GM18861 (cell line): ENCODE data around the gene COL4A5.
"Not testable (repeated sequence)": the region's sequence is repeated elsewhere in the genome, so short reads cannot be mapped to it uniquely, and the experiment has no call there.

Experiments used
- ATAC-seq: cut with Tn5 transposase; IDR thresholded peaks from one replicate; pipeline ENCODE4 v1.9.1; 2021; ENCODE audit not compliant: unreplicated experiment

COL4A5 gene

DNA sequence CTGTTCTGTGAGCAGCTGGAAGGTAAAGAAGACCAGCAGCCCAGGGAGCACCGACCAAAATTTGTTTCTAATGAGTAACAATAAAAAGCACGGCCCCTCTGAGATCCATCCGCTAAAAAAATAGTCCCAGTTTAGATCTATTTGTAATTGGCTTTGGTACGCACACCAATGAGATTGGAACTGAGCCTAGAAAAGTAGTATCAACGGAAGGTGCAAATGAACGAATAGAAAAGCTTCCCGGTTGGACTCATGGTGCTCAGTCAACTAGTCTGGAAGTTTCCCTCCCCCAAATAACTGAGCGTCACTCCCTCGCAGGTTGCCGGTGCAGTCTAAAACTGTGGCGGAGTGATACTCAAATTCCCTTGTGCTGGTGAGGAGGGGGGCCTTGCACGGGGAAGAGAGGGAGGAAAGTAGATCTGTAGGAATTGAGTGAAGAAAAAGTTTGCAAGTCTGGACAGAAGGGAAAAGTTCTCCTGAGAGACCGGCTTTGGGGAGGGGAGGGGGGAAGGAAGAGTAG lies at the start of gene COL4A5:
COL4A5 (plus strand) TSS at position 413 of the 517 bp plus-strand sequence. CDS start 288 bp downstream, outside the sequence.
- ATAC-seq, result no peak

DNA sequence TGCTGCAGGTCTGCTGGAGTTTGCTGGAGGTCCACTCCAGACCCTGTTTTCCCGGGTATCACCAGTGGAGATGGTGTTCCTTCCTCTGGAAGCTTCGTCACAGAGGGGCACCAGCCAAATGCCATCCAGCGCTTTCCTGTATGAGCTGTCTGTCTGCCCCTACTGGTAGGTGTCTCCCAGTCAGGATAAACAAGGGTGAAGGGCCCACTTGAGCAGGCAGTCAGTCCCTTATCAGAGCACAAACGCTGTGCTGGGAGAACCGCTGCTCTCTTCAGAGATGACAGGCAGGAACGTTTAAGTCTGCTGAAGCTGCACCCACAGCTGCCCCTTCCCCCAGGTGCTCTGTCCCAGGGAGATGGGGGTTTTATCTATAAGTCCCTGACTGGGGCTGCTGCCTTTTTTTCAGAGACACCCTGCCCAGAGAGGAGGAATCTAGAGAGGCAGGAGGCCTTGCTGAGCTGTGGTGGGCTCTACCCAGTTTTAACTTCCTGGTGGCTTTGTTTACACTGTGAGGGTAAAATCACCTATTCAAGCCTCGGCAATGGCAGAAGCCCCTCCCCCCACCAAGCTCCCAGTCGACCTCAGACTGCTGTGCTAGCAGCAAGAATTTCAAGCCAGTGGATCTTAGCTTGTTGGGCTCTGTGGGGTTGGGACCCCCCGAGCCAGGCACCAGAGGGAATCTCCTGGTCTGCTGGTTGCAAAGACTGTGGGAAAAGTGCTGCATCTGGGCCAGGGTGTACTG lies 48.5 kb upstream of the COL4A5 start:
- ATAC-seq, result not testable (repeated sequence)

DNA sequence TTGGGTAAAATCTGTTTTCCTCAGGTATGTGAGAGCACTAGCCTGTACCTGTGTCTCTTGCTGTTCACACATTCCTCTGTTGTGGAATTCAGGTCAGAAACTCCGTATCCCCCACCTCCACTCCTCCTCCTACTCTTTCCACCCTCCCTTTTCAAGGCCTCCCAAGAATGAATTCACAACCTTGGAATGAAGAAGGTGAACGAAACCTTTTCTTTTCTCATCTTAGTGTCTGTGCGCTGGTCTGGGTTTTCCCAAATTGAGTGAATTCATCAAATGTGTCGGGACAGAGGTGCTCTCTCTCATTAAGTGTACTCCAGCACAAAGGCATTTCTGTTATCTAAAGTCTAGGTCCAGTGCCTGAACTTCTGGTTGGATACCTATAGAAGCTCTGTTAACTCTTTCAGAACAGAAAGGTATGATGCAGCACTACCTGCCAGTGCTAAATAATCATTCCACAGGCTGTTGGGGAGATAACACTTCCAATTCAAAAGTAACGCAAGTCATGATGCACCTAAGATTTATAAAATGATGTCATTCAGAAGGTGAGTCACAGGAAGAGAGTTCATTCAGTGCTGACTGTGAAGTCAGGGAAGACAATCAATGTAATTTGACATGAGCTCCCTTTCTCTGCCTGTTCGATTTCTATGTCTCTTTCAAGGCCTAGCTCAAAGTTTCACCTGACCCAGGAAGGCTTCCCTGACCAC lies 43.3 kb upstream of the COL4A5 start:
- ATAC-seq, result no peak

DNA sequence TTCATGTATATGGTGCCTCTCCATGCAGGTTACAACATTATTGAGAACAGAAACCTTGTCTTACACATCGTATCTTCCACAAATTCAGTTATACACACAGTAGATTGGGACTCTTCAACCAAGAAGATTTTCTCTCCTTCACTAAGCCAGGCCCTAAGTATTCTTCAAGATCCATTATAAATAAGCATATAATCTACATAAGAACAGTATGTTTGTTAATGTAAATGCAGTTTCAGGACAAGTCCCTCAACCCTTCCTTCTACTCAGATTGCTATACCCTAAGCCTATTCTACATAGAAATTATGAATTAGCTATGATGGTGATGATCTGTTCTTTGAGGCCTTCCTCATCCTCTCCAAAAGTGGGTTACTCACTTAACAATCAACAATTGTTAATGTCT lies 42.7 kb upstream of the COL4A5 start:
- ATAC-seq, result no peak

DNA sequence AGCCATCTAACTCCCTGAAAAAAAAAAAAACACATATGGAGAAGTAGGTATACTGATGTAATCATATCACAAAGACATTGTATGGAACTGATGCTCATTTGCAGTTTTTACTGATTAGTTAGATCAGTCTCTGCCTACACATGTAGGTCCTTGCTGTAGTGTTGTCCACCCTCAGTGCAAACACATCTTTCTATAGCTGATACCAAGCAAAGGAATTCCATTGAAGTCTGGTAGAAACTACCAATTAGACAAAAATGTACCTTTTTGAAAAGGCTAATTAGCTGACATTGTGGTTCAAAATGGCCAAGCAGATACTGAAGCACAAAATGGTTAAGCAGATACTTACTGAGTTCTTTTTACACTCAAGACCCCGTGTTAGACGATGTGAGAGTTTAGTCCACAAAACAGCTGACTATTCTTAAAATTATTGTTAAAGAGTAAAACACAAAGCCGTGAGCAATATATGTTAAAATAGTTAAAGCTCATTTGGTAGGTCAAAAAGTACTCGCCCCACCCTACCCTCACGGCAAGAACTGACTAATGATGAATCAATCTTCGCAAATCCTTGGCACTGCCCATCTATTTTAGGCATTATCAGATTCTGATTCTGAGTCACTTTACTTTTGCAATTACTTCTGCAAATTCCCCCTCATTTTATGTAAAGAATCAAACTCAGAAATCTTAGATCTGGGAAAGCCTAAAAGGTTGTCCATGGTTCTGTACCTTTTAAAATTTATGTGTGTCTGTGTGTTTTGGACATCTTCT lies 41.8 kb upstream of the COL4A5 start:
- no peak for ATAC-seq

DNA sequence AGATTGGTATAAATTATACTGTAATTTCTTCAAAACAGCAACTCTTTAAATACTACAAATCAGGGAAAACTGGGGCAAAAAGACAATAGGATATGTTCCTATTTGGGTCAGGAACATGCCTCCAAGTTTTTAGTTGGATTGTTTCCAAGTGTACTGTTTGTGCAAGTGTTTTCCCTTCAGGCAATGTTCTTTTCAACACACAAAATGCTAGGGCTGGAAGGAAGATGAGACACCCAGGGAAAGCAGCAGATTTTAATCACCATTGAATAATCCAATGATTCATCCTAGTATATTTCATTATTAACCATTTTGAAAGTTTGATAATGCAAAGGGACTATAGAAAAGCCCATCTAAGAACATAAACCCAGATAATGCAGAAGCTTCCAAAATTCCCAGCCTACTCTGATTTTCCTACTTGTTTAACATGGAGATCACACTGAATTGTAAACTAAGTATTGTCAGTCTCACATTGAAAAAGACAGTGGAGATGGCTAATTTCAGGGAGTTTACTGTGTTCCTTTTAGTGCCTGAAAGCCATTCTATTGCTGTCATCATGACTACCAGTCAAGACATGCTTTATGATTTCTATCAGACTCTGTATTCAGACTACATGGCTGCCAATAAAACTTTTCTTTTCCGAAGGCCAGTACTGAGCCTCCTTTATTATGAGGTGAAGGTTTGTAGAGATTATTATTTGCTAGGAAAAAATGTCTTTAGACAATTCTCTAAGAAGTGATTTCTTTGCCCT lies 40.0 kb upstream of the COL4A5 start:
- no peak for ATAC-seq

DNA sequence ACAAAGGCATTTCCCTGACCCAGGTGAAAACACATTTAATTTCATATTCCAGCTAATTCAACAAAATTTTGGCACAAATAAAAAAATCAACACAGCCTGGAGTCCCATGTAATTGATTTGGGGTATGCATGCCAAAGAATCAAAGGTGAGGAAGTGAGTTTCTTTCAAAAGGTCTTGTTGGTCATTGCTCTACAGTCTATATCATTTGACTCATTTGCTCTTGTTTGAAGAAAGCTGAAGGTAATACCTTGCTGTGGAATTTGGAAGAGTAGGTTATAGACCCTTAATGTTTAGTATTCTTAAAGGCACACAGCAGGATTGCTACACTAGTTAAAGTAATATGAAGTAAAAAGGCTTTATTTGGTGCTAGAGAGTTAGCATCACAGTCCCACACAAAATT lies 26.9 kb upstream of the COL4A5 start:
- no peak for ATAC-seq

DNA sequence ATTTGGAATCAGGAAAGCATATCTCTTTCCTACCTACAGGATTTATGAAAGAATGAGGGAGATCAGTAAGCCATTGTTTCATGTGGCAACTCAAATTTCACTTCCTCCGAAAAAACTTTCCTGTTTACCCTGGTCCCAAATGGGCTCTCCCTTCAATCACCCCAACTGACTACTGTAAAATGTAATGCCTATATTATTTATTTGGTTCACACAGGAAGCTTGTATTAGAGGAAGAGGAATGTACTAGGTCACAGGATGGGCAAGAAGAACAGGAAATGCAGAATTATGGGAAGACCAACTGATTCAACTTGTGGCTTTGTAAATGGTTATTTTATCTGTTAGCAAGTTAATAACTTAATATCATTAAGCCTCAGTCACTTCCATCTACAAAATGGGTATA lies 24.5 kb upstream of the COL4A5 start:
- ATAC-seq, result no peak

DNA sequence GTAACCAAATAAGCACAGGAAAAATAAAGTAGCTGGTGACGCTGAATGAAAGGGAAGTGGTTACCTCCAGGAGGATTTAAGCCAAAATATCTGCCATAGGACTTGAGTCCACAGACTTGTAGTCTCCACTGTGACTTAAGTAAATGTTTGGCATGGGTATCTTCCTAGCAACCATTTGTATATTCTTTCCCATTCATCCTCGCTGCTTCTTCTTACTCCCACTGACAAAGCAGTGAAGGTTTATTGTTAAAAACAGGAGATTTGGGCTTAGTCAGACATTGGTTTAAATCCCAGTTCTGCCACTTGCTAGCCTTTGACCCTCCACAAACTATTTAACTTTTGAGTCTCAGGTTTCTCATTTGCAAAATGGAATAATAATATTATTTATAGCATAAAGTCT lies 23.7 kb upstream of the COL4A5 start:
- no peak for ATAC-seq

DNA sequence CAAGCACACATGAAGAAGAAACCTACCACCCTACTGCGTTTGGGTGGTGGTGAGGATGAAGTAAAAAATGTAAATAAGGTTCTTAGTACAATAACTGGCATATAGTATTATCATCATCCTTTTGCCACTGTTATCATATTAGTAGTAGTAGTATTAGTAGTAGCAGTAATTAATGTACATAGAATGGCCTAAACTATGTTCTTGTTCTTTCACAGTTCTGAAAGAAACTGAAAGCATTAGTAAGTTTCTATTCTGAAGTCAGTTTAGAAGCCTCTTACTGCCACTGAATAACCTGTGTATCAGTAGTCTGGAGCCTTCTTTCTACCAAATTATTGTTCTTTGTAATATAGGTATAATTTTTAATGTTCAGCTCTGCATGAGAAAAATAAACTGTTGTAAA lies 22.4 kb upstream of the COL4A5 start:
- ATAC-seq, result no peak

DNA sequence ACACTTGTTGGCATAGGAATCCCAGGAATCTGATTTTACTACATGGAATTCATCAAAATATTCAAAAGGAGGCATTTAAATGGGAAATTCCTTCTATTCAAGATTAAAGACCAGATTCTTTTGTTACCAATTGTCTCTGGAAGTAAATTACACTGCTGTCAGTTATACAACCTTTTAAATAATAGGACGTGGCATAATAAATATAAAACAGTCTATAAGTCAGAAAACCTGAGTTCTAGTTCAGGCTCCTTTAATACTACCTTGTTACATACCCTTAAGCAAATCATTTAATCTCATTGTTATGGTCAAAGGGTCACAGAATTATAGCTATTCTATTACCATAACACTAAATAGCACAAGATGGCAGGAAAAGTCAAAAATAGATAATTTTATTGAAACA lies 20.2 kb upstream of the COL4A5 start:
- ATAC-seq, result no peak

DNA sequence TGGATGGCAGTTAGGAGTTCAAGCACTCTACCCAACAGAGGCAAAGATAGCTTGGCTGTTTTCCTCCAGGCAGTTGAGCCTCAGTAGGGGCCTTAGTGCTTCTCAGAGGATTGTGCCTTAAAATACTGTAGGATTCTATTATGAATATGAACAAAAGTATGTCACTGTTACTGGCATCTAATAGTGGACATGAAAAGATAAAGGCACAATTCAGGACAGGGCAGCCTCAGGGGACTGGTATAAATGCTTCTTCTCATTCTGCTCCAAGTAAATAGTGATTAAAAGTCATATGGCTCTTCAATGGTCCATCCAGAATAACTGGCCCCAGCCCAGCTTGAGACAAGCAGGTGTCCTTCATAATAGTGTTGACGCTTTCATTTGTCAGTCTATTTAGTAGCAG lies 19.2 kb upstream of the COL4A5 start:
- no peak for ATAC-seq

DNA sequence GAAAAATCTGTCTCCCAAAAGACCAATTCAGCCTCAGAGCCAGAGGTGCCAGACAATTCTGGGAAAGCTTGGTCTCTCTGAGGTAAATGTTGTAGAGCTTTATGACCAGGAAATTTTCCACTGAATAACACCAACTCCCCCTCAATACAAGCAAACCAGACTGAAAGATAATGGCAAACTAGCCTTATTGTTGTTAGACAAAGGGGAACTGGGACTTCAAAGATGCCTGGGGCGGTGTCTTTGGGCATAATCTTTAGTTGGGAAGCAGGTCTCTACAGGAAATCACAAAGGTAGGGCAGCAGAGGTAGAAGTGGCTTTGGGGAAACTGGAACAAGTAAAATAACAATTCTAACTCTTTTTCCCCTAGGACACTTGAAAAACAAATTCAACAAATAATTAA lies 13.4 kb upstream of the COL4A5 start:
- ATAC-seq, result no peak

DNA sequence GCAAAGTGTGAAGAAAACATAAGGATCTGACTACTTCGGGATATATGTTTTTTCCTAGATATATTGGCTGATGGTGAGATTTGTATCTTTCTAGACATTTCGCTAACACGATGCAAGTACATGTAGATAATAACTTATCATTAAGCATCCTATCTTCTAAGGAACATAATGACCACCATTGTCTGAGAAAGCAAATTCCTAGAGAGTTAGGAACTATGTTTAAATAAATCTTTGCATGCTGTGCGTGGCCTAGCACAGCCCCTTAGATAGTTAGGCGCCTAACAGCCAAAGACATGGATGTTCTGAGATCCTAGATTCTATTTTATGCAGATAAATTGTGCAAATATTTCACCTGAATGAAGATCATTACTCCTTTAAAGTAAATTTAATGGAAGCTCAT lies 4.4 kb upstream of the COL4A5 start:
- ATAC-seq, result no peak

DNA sequence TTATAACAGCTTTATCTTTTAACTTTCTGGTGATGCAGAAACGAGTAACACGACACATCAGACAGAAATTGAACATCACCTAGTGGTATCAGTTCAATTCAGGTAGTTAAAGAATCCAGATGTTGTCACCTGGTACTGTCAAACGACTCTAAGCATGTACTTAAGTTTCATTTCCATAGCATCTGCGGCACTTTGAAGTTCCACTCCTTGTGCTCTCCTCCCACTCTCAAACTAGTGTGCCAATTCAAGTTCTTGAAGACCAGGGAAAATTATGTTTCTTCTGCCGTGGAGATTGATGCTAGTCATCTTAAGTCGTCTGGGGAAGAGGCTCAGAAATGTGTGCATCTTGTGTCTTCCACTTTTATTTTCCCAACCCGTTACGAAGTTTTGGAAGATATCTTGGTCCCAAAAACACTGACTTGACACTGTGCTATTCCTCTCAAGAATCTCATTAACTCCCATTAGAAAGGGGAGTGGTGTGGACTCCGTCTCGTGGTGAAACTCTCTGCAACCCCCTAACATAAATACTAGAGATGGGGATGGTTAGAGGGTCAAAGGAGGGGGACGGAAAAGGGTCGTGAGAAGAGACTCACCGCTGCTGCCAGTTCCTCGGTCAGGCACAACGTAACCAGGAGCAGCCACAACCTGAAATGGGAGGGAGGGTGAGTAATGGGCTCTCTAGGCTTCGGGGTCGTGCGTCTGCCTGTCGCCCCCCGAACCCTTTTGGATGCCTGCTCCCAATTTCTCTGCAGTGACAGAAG lies 2.1 kb upstream of the COL4A5 start:
- ATAC-seq, result no peak

DNA sequence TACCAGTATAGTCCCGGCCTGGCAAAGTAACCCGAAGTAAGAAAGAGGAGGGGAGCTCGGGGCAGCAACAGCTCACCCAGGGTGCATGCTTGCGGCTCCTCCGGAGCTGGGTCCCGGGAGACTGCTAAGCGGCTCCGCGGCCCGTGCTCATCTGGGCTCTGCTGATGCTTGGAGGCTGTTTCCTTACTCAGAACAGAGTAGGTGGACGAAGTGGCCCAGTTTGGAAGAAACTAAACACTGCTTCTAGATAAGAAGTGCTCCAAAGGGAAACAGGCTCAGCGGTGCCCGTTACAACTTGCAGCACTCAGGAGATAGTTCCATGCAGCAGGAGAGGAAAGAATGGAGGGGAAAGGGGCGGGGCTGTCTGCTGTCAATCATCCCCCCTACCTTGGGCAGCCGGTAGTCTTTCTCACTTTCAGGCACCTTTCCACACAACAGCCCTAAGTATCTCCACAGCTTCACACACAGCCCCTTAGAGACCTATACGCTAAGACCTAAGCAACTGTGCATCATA lies 1.5 kb upstream of the COL4A5 start, which contains the start of gene COL4A6:
COL4A6 (minus strand) TSS at position 313 of the 514 bp plus-strand sequence; CDS start at position 87, 226 bp downstream.
- no peak for ATAC-seq

DNA sequence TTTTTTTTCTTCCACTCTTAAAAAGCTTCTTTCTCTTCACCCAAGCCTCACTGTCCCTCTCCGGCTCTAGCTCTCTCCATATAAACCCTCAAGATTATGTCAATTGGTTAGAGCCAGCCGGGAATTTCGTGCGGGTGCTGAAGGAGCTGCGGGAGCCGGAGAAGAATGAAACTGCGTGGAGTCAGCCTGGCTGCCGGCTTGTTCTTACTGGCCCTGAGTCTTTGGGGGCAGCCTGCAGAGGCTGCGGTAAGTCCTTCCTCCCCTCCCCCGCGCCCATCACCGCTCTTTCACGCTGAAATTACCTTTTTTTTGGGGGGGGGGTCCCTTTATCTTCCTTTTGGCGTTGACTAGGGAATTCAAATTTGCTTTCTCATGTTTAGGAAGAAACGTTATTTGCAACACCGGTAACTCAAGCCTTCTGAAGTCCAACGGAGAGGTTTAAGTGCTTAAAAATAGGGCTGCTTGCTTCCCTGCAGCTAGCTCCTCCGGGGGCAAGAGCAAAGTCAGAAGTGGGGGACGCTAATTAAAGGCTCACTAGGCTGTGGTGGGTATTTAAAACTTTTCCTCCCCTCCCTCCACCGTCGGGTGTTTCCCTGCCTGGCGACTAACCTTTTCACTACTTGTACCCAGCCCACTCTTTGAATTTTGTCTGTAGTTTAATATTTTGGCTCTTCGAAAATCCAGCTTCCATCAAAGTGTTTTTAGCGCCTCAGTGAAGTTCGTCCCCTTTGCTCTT lies 491 bp downstream of the COL4A5 start:
- ATAC-seq, result no peak

DNA sequence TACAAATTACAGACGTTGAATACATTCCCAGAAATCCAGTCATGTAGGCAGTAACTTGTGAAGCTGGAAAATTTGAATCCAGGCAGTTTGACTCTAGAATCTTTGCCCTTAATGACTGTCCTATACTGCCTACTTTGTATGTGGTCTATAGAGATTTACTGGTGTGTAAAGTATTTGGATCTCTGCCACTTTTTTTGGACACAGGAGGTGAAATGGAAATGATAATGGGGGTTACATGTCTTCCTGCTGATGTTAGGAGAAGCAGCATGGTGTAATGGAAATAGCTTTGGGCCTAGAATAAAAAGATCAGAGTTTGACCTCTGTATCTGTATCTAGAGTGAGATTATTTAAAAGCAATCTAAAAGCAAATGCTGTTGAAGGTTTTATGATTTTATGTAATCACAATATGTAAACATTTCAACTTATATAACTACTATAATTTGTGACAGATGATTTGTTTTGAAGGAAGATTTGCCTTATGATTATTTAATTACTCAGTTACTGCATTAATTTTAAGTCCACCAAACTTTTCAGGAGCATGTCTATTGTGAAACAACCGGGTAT lies 3.3 kb downstream of the COL4A5 start:
- no peak for ATAC-seq

DNA sequence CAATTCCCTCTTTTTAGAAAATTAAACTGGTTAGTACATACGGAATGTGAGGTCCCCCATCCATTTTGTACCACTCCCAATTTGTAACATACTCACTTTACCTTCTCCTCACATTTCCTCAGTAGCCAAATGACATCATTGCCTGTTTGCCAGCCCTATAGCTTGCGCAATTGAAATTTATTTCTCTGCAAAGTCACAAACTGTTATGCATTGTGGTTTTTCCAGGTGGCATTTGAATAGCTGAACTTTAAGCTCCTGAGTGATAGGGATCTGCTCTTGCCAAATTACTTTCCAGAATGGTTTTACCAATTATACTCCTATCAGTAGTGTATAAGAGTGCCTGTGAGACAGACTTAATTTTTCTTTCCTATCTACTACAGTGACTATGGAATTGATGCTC lies 7.7 kb downstream of the COL4A5 start:
- no peak for ATAC-seq
